DND-41 (cell line): ENCODE results near the gene FHIT.

Source experiments
- EZH2 ChIP-seq: IDR thresholded peaks from 3 replicates; pipeline ENCODE4 v1.6.1; 2012; ENCODE audit warnings: borderline replicate concordance, low read depth, mild to moderate bottlenecking, moderate library complexity, low read length, inconsistent platforms; ENCODE audit not compliant: severe bottlenecking
- TF ChIP-seq, protein P1 (sequence below): IDR thresholded peaks from 2 replicates; pipeline ENCODE4 v1.5.1; 2012; ENCODE audit warnings: borderline replicate concordance, low read length, moderate library complexity, mild to moderate bottlenecking; ENCODE audit not compliant: poor library complexity, severe bottlenecking; ENCODE audit errors: extremely low read depth

DNA sequence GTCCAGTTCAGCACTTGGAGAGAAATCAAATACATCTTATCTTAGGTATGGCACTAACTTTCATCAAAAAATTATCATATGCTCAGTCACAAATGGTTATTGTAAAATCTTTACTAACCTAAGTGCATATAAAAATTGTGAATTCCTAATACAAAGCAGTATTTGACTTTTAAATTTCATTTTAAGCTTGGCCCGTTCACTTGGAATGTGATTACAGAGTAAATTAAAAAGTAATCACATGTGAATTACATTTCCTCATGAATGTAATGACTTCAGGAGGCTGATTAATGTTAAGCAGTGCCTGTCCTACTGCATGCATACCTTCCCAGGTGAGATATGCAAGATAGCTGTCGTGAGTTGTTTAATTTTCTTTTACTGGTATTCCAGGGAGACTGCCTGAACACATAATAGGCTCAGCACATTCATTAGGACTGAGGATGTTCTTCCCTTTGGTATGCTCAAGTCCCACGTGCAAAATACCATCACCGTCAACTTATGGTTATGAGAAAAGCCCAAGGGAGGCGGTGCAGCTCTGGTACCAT is 1053.0 kb downstream of the FHIT start:
- TF ChIP-seq, protein P1, sequence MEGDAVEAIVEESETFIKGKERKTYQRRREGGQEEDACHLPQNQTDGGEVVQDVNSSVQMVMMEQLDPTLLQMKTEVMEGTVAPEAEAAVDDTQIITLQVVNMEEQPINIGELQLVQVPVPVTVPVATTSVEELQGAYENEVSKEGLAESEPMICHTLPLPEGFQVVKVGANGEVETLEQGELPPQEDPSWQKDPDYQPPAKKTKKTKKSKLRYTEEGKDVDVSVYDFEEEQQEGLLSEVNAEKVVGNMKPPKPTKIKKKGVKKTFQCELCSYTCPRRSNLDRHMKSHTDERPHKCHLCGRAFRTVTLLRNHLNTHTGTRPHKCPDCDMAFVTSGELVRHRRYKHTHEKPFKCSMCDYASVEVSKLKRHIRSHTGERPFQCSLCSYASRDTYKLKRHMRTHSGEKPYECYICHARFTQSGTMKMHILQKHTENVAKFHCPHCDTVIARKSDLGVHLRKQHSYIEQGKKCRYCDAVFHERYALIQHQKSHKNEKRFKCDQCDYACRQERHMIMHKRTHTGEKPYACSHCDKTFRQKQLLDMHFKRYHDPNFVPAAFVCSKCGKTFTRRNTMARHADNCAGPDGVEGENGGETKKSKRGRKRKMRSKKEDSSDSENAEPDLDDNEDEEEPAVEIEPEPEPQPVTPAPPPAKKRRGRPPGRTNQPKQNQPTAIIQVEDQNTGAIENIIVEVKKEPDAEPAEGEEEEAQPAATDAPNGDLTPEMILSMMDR: no peak
- no peak for TF ChIP-seq EZH2
